ENCODE measurements around the gene CCDC142. TPM values are rescaled to one million over a fixed set of nuclear protein-coding genes. Genes with fewer than 3 reads are reported as not detected.

Gene CCDC142
- polyA plus RNA-seq, 3 donors, result 10.2 to 18.6 (median 17.1) TPM

GRCh38 chr2:74424995-74425406 is 57.8 kb downstream of the CCDC142 start:
- no peak for DNase-seq

- no peak for DNase-seq
Observed at GRCh38 chr2:74424139-74424992, 58.4 kb downstream of the CCDC142 start.

Other genes with a start within 250 kb of the CCDC142 start
- gene SLC4A5, start 139.6 kb downstream of the CCDC142 start, polyA plus RNA-seq (ENCODE audit: insufficient read length in 3 of 3), result 1 to 10 TPM; 1.9 to 5.6 (median 3.4) TPM
- gene DCTN1, start 102.7 kb downstream of the CCDC142 start, polyA plus RNA-seq (ENCODE audit: insufficient read length in 3 of 3), result 100 to 1,000 TPM; 157 to 179 (median 167) TPM
- gene C2orf81, start 61.4 kb downstream of the CCDC142 start, polyA plus RNA-seq (ENCODE audit: insufficient read length in 3 of 3), result 1 to 10 TPM; 8.4 to 9.2 (median 8.5) TPM
- gene WDR54, start 61.3 kb downstream of the CCDC142 start, polyA plus RNA-seq (ENCODE audit: insufficient read length in 3 of 3), result 10 to 100 TPM; 38.6 to 44.6 (median 43.7) TPM
- 10 to 100 TPM; 77.2 to 92.8 (median 82.4) TPM for gene RTKN, start 41.1 kb downstream of the CCDC142 start, polyA plus RNA-seq (ENCODE audit: insufficient read length in 3 of 3)
- gene INO80B, start 27.9 kb downstream of the CCDC142 start, polyA plus RNA-seq (ENCODE audit: insufficient read length in 3 of 3), result 10 to 100 TPM; 26.5 to 38.9 (median 28.7) TPM
- 100 to 1,000 TPM; 126 to 130 (median 127) TPM for gene WBP1, start 24.6 kb downstream of the CCDC142 start, polyA plus RNA-seq (ENCODE audit: insufficient read length in 3 of 3)
- 10 to 100 TPM; 48.8 to 60.1 (median 49.3) TPM for gene MOGS, start 17.6 kb downstream of the CCDC142 start, polyA plus RNA-seq (ENCODE audit: insufficient read length in 3 of 3)
- gene MRPL53, start 10.3 kb downstream of the CCDC142 start, polyA plus RNA-seq (ENCODE audit: insufficient read length in 3 of 3), result 10 to 100 TPM; 52.0 to 74.4 (median 62.3) TPM
- 10 to 100 TPM; 29.3 to 36.0 (median 34.1) TPM for gene TTC31, start 83 bp upstream of the CCDC142 start, polyA plus RNA-seq (ENCODE audit: insufficient read length in 3 of 3)
- 1 to 10 TPM; 3.1 to 7.9 (median 3.9) TPM for gene LBX2, start 16.6 kb upstream of the CCDC142 start, polyA plus RNA-seq (ENCODE audit: insufficient read length in 3 of 3)
- gene PCGF1, start 24.7 kb upstream of the CCDC142 start, polyA plus RNA-seq (ENCODE audit: insufficient read length in 3 of 3), result 10 to 100 TPM; 25.2 to 29.2 (median 27.8) TPM
- under 1 TPM; 0.06 to 0.17 (median 0.13) TPM for gene TLX2, start 31.5 kb upstream of the CCDC142 start, polyA plus RNA-seq (ENCODE audit: insufficient read length in 3 of 3)
- under 1 TPM; 0.21 to 0.57 (median 0.43) TPM for gene DQX1, start 43.2 kb upstream of the CCDC142 start, polyA plus RNA-seq (ENCODE audit: insufficient read length in 3 of 3)
- 100 to 1,000 TPM; 106 to 113 (median 110) TPM for gene AUP1, start 46.7 kb upstream of the CCDC142 start, polyA plus RNA-seq (ENCODE audit: insufficient read length in 3 of 3)
- gene HTRA2, start 46.9 kb upstream of the CCDC142 start, polyA plus RNA-seq (ENCODE audit: insufficient read length in 3 of 3), result 10 to 100 TPM; 34.8 to 37.9 (median 37.0) TPM
- gene LOXL3, start 70.9 kb upstream of the CCDC142 start, polyA plus RNA-seq (ENCODE audit: insufficient read length in 3 of 3), result 10 to 100 TPM; 10.1 to 11.4 (median 11.4) TPM
- gene DOK1, start 71.7 kb upstream of the CCDC142 start, polyA plus RNA-seq (ENCODE audit: insufficient read length in 3 of 3), result 10 to 100 TPM; 10.1 to 11.0 (median 10.5) TPM
- gene M1AP, start 165.3 kb upstream of the CCDC142 start, polyA plus RNA-seq (ENCODE audit: insufficient read length in 3 of 3), result 1 to 10 TPM in 1 of 3 donors, under 1 TPM in 2; 0.61 to 1.1 (median 0.75) TPM
- gene SEMA4F, start 171.2 kb upstream of the CCDC142 start, polyA plus RNA-seq (ENCODE audit: insufficient read length in 3 of 3), result 1 to 10 TPM; 6.8 to 8.7 (median 7.4) TPM

Data from renal pelvis (tissue), 4 donors.